CD8-positive, alpha-beta memory T cell (primary cell): ENCODE data around the gene CRIP3. TPM values are rescaled to one million over a fixed set of nuclear protein-coding genes. Genes with fewer than 3 reads are reported as not detected.
A peak's percentile ranks its signal among the peaks of the same experiment; 100 is the strongest.

Experiments
- CTCF ChIA-PET: fragments of 350-600 bp; sonication (Branson Sonifier 250); formaldehyde crosslinking; loops from one replicate; lab custom pipeline; 2021; ENCODE audit warnings: antibody characterized with exemption; lab: Charles Lee
- POLR2A ChIA-PET: fragments of 350-600 bp; sonication (Branson Sonifier 250); formaldehyde crosslinking; loops from one replicate; lab custom pipeline; 2021; ENCODE audit warnings: antibody characterized with exemption; lab: Charles Lee
- DNase-seq, 5 donors: peaks; one replicate each; pipeline versions ENCODE4 v3.0.0 to v3.0.0-alpha.2; 2020 to 2022; ENCODE audit warnings: mixed read lengths in 1 of 5
- H3K27ac ChIP-seq: one replicate; pipeline ENCODE4 v1.7.0; 2013; ENCODE audit warnings: low read depth, mild to moderate bottlenecking, low read length, moderate library complexity
- H3K27me3 ChIP-seq: 2 replicates; pipeline ENCODE4 v1.7.0; 2013; ENCODE audit warnings: low read length, mild to moderate bottlenecking; ENCODE audit not compliant: insufficient read depth, poor library complexity, severe bottlenecking
- H3K36me3 ChIP-seq: 2 replicates; pipeline ENCODE4 v1.7.0; 2013; ENCODE audit warnings: mild to moderate bottlenecking, low read length, moderate library complexity; ENCODE audit not compliant: insufficient read depth
- H3K4me1 ChIP-seq: 2 replicates; pipeline ENCODE4 v1.7.0; 2013; ENCODE audit warnings: mild to moderate bottlenecking, low read length, moderate library complexity; ENCODE audit not compliant: insufficient read depth
- H3K4me3 ChIP-seq: 2 replicates; pipeline ENCODE4 v1.7.0; 2013; ENCODE audit warnings: mild to moderate bottlenecking, low read length
- H3K9me3 ChIP-seq: 2 replicates; pipeline ENCODE4 v1.7.0; 2013; ENCODE audit warnings: mild to moderate bottlenecking, low read length
- H3K27ac Mint-ChIP-seq, 8 donors: one replicate each; pipeline ENCODE4 v1.8.0; 2020 to 2021; ENCODE audit warnings: mixed read lengths in 8 of 8, mild to moderate bottlenecking in 6 of 8, inconsistent platforms in 3 of 8, moderate library complexity in 3 of 8
- H3K27me3 Mint-ChIP-seq, 2 donors: one replicate each; pipeline ENCODE4 v1.8.0; 2020 to 2021; ENCODE audit warnings: mixed read lengths in 2 of 2, mild to moderate bottlenecking in 1 of 2, moderate library complexity in 1 of 2
- H3K36me3 Mint-ChIP-seq, 3 donors: one replicate each; pipeline ENCODE4 v1.8.0; 2020 to 2021; ENCODE audit warnings: mixed read lengths in 3 of 3, inconsistent platforms in 1 of 3, mild to moderate bottlenecking in 1 of 3
- H3K4me1 Mint-ChIP-seq, 3 donors: one replicate each; pipeline ENCODE4 v1.8.0; 2020 to 2021; ENCODE audit warnings: mixed read lengths in 3 of 3, inconsistent platforms in 1 of 3, mild to moderate bottlenecking in 1 of 3
- H3K4me3 Mint-ChIP-seq, 7 donors: one replicate each; pipeline ENCODE4 v1.8.0; 2020 to 2021; ENCODE audit warnings: mixed read lengths in 7 of 7, mild to moderate bottlenecking in 6 of 7, moderate library complexity in 4 of 7, inconsistent platforms in 2 of 7
- H3K9me3 Mint-ChIP-seq, 5 donors: one replicate each; pipeline ENCODE4 v1.8.0; 2020 to 2022; ENCODE audit warnings: mixed read lengths in 5 of 5, mild to moderate bottlenecking in 3 of 5, moderate library complexity in 2 of 5, inconsistent platforms in 1 of 5
- polyA plus RNA-seq: library from polyadenylated mRNA; unstranded; fragments of 300-500 nt; fragmentation: Illumina TruSeq; gene quantifications from one replicate; pipeline ENCODE4 v1.2.3, GENCODE V29; 2021
- total RNA-seq, 2 experiments: library from RNA; stranded (reverse); gene quantifications; one replicate each; pipeline ENCODE4 v1.2.3, GENCODE V29; 2021

CRIP3 gene
- total and polyA plus RNA-seq, 3 experiments from 2014 or later: 0.63 TPM; not detected in 2

DNA sequence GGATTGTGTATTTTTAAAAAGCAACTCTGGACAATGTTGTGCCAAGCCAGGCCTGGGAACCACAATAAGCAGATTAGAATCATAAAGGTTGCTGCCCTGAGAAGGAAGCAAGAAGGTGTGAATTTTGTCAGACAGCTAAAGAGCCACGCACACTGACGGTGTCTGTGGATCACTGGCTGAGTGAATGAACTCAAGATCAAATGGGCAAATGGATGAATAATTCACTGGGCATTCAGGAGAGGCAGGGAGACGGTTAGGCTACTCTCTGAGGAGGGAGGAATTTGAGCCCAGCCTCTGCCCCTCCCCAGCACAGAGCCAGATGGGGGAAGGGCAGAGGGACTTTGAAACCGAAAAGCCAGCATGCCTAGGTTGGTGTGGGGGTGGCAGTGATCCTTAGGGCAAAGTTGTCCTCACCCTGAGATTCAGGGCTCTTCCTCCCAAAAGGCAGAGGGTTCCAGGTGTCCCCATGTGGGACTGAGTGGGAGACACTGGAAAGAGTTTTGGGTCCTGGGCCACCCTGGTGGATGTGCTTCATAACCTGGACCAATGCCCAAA, 30.0 kb downstream of the CRIP3 start:
- Mint-ChIP-seq H3K27ac (peak overlapping the region in 3 of 8 donors; percentile 55 to 87 (median 82)), H3K27me3 (peaks cover 15 to 57% of the 10 kb centered on the region in 2 donors), H3K9me3 (no peaks in the 10 kb centered on the region), H3K36me3 (peaks cover 0 to 2% (median 0%) of the 10 kb centered on the region in 3 donors), H3K4me3 (no peak overlapping the region), H3K4me1 (peaks cover 6 to 19% (median 8%) of the 10 kb centered on the region in 3 donors)
- no peak overlapping the region for H3K4me3 ChIP-seq
- peaks cover 11% of the 10 kb centered on the region for H3K4me1 ChIP-seq
- no peak overlapping the region for H3K27ac ChIP-seq
- DNase-seq: no peak
- H3K36me3 ChIP-seq: no peaks in the 10 kb centered on the region
- no peaks in the 10 kb centered on the region for H3K9me3 ChIP-seq
- POLR2A ChIA-PET: no interaction called here
- CTCF ChIA-PET: no interaction called here
- H3K27me3 ChIP-seq: peaks cover 18% of the 10 kb centered on the region

DNA sequence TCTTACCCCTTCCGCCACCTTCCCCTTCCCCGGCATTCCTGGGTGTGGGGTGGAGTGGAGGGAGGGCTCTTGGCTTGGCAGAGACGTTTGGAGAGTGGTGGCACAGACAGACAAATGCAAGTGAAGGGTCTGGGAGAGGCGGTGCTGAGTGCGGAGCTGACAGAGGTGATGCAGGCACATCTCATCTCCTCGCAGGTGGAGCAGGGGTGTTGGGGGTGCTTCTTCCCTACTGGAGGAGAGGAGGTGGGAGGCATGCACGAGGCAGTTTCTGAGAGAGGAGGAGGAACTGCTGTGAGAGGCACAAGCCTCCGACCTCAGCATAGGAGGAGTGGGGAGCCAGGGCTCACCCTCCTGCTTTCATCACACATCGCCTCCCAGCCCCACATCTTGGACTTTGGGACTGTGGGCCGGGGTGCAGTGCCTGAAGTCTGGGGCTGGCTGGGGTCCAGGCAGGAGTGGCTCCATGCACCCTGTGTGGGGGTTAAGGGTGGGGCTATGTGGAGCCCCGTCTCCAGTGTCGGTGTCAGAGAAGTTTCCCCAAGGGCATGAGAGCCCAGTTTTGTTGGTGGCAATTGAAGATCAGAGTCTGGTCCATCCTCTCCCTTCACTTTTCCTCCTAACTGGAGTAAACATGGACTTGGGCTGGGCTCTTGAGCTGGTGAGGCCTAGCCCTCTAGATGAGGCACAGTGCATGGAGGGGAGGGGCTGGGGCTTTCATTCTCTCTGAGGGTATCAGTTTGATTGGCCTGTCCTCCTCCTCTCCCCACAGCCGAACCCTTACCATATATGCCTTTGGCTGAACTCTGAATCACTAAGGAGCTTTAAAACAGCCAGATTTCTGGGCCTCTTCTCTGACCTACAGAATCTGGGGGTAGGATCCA, 30.7 kb downstream of the CRIP3 start:
- peaks cover 6 to 19% (median 8%) of the 10 kb centered on the region in 3 donors for H3K4me1 Mint-ChIP-seq
- Histone ChIP-seq H3K27me3 (peaks cover 18% of the 10 kb centered on the region), H3K27ac (no peak overlapping the region), H3K9me3 (no peaks in the 10 kb centered on the region), H3K4me3 (no peak overlapping the region), H3K4me1 (peaks cover 11% of the 10 kb centered on the region), H3K36me3 (no peaks in the 10 kb centered on the region)
- ChIA-PET CTCF (no interaction called here), POLR2A (no interaction called here)
- peak overlapping the region in 2 of 8 donors; percentile 22 to 36 for H3K27ac Mint-ChIP-seq
- DNase-seq: no peak
- H3K4me3 Mint-ChIP-seq: peak overlapping the region in 2 of 7 donors; percentile 20 to 56
- peaks cover 0 to 2% (median 0%) of the 10 kb centered on the region in 3 donors for H3K36me3 Mint-ChIP-seq
- peaks cover 15 to 57% of the 10 kb centered on the region in 2 donors for H3K27me3 Mint-ChIP-seq
- no peaks in the 10 kb centered on the region for H3K9me3 Mint-ChIP-seq

DNA sequence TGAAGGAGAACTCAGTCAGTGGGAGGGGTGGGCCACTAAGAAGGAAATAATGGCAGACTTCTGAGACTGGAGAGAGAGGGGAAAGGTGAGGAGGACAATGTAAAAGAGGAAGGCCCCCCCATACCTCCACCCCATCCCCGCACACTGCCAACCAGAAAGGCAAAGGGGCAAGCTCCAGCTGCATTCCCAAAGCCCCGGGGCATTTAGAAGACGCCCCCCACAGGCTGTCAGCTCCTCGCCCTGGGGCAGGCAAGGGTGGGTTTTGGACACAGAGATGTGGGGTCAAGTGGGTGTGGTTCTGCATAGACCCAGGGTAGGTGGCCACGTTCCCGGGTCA, 31.4 kb downstream of the CRIP3 start:
- peaks cover 0 to 2% (median 0%) of the 10 kb centered on the region in 3 donors for H3K36me3 Mint-ChIP-seq
- Histone ChIP-seq H3K27ac (no peak overlapping the region), H3K9me3 (no peaks in the 10 kb centered on the region), H3K4me1 (peaks cover 11% of the 10 kb centered on the region), H3K36me3 (no peaks in the 10 kb centered on the region), H3K27me3 (peaks cover 18% of the 10 kb centered on the region), H3K4me3 (no peak overlapping the region)
- H3K27ac Mint-ChIP-seq: no peak overlapping the region
- peaks cover 15 to 55% of the 10 kb centered on the region in 2 donors for H3K27me3 Mint-ChIP-seq
- peak overlapping the region in 2 of 7 donors; percentile 49 to 76 for H3K4me3 Mint-ChIP-seq
- CTCF ChIA-PET: no interaction called here
- POLR2A ChIA-PET: no interaction called here
- no peaks in the 10 kb centered on the region for H3K9me3 Mint-ChIP-seq
- H3K4me1 Mint-ChIP-seq: peaks cover 6 to 19% (median 8%) of the 10 kb centered on the region in 3 donors
- no peak for DNase-seq

DNA sequence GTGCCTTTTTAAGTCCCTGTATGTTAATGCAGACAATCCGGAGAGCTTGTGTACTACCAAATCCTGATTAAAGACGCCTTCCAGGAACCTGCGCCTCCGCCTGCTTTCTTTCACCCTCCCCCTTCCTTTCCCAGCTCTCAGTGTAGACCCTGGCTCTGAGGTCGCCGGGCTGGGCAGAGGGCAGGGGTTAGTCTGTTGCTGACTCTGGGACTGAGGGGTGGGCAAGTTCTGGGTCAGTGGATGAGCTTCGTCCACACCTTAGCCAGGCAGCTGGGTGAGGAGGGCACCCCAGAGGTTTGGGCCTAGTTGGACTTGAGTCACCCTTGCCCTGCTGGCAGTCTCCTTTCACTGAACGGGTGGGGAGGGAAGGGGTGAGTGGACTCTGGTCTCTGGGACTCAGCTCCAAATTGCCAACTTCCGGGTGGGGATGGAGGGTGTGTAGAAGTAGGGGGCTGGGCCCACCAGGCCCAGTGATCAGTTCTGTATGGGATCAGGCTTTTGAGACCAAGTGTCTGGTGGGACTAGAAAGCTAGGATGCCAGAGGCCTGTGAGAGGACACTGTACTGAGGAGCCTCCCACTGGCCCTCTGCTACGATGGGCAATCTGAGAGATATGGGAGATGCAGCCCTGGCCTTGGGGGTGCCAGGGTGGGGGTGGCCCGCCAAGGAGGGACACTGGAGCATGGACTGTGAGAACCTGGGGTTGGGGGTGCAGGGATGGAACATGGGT, 31.9 kb downstream of the CRIP3 start:
- no peaks in the 10 kb centered on the region for H3K9me3 Mint-ChIP-seq
- no peak overlapping the region for H3K27ac ChIP-seq
- H3K27me3 Mint-ChIP-seq: peaks cover 15 to 53% of the 10 kb centered on the region in 2 donors
- no peaks in the 10 kb centered on the region for H3K36me3 ChIP-seq
- H3K4me1 Mint-ChIP-seq: peaks cover 6 to 19% (median 7%) of the 10 kb centered on the region in 3 donors
- ChIA-PET CTCF (no interaction called here), POLR2A (interaction anchor here (1.3 kb wide), 1 partner anchor 10 kb away, joined by 3 read pairs; no protein-coding TSS in a partner anchor)
- peak overlapping the region; percentile 66 for H3K4me3 ChIP-seq
- DNase-seq: no peak
- H3K36me3 Mint-ChIP-seq: peaks cover 0 to 2% (median 0%) of the 10 kb centered on the region in 3 donors
- peak overlapping the region in 3 of 8 donors; percentile 17 to 77 (median 40) for H3K27ac Mint-ChIP-seq
- H3K9me3 ChIP-seq: no peaks in the 10 kb centered on the region
- peak overlapping the region in 6 of 7 donors; percentile 15 to 76 (median 50) for H3K4me3 Mint-ChIP-seq
- peaks cover 11% of the 10 kb centered on the region for H3K4me1 ChIP-seq
- peaks cover 18% of the 10 kb centered on the region for H3K27me3 ChIP-seq

DNA sequence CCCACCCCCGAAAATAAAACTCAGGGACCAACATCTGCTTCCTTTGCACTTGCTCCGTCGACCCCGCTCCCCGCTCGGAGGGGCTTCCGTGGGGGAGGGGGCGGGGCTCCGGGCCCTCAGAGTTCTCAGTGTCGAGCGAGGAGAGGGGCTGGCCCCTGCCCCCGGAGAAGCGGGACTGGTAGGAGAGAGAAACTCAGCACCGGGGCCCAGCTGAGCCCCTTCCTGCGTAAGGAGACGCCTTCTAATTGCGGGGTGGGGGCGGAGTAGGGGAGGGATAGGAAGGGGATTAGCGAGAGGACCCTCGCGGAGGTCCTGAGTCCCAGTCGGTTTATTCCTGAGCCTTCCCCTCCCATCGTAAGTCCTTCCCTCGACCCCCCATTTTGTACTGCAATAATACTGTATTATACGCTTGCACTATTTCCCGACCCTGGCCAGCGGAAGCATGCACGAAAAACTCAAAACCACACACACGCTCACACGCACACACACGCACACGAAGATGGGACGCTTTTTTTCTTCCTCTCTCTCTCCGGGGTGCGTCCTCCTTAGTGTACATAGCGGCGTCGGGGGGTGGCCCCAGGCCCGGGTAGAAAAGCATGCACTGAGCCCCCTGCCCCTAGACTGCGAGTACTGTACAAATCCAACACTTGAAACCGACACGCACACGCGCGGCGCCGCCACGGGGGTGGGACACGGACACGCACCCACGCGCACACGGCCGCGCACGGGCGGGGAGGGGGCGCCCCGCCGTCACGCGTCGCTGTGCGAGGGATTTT, 32.6 kb downstream of the CRIP3 start:
- H3K4me3 Mint-ChIP-seq: peak overlapping the region; percentile 64 to 85 (median 80)
- Histone ChIP-seq H3K27me3 (peaks cover 18% of the 10 kb centered on the region), H3K4me1 (peaks cover 11% of the 10 kb centered on the region), H3K9me3 (no peaks in the 10 kb centered on the region), H3K27ac (no peak overlapping the region), H3K36me3 (no peaks in the 10 kb centered on the region), H3K4me3 (peak overlapping the region; percentile 66)
- no peaks in the 10 kb centered on the region for H3K36me3 Mint-ChIP-seq
- CTCF ChIA-PET: interaction anchor here (1.1 kb wide), 1 partner anchor 122 kb away, joined by 3 read pairs; no protein-coding TSS in a partner anchor
- H3K4me1 Mint-ChIP-seq: peaks cover 6 to 19% (median 7%) of the 10 kb centered on the region in 3 donors
- H3K27me3 Mint-ChIP-seq: peaks cover 15 to 47% of the 10 kb centered on the region in 2 donors
- peak in 3 of 5 donors; percentile 41 to 63 (median 59) for DNase-seq
- no peaks in the 10 kb centered on the region for H3K9me3 Mint-ChIP-seq
- H3K27ac Mint-ChIP-seq: peak overlapping the region in 7 of 8 donors; percentile 9 to 66 (median 18)
- POLR2A ChIA-PET: interaction anchor here (0.6 to 1.3 kb wide), 3 partner anchors 11 to 119 kb away, joined by 3 to 5 read pairs (median 3); no protein-coding TSS in a partner anchor

DNA sequence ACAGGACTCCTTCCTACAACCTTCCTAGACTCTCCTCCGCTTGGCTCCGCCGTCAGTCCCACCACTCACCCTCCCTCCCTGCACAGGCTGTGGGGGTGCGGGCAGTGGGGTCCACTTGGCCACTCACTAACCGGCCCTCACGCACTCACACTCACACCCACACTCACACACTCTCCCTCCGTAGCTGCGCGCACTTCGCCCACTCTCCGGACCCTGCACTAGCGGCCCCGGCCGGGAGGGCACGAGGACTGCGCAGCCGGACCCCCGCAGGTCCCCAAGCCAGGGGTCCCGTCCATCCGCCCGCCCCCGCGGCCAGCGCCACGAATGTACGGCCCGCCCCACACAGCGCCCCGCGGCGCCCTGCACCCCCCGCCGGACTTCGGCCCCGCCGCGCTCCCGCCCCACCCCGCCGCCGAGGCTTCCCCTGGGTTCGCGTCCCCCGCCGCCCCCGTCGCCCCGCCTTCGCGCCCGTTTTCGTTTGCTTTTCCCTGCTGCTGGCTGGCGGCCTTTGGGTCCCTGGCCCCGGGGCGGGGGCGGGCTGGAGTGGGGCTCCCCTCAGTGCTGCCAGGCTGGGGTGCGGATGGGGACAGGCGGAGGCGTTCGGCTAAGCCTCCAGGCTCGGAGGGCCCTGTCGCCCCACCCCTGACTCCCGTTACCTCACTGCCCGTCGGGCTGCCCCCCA, 33.6 kb downstream of the CRIP3 start:
- peaks cover 18% of the 10 kb centered on the region for H3K27me3 ChIP-seq
- ChIA-PET POLR2A (interaction anchor here (1.2 kb wide), 1 partner anchor 51 kb away, joined by 3 read pairs; no protein-coding TSS in a partner anchor), CTCF (interaction anchor here (1.1 kb wide), 1 partner anchor 123 kb away, joined by 3 read pairs; no protein-coding TSS in a partner anchor)
- no peaks in the 10 kb centered on the region for H3K9me3 ChIP-seq
- Mint-ChIP-seq H3K4me1 (peaks cover 7 to 19% (median 9%) of the 10 kb centered on the region in 3 donors), H3K4me3 (peak overlapping the region; percentile 58 to 85 (median 78)), H3K36me3 (no peaks in the 10 kb centered on the region), H3K27ac (peak overlapping the region in 4 of 8 donors; percentile 2 to 81 (median 44)), H3K27me3 (peaks cover 19 to 43% of the 10 kb centered on the region in 2 donors), H3K9me3 (no peaks in the 10 kb centered on the region)
- peaks cover 11% of the 10 kb centered on the region for H3K4me1 ChIP-seq
- no peaks in the 10 kb centered on the region for H3K36me3 ChIP-seq
- peak overlapping the region; percentile 66 for H3K4me3 ChIP-seq
- H3K27ac ChIP-seq: no peak overlapping the region
- DNase-seq: peak; percentile 11 to 59 (median 15)
